UCSD-AML1 (cell line): Measurements from ENCODE around the gene TMEM200A.
"Not testable (repeated sequence)": the region's sequence is repeated elsewhere in the genome, so short reads cannot be mapped to it uniquely, and the experiment has no call there.

Experiments used
- DNase-seq: peaks from one replicate; lab custom pipeline; 2025; ENCODE audit not compliant: unreplicated experiment; lab: John Stamatoyannopoulos, UW

The TMEM200A gene

DNA sequence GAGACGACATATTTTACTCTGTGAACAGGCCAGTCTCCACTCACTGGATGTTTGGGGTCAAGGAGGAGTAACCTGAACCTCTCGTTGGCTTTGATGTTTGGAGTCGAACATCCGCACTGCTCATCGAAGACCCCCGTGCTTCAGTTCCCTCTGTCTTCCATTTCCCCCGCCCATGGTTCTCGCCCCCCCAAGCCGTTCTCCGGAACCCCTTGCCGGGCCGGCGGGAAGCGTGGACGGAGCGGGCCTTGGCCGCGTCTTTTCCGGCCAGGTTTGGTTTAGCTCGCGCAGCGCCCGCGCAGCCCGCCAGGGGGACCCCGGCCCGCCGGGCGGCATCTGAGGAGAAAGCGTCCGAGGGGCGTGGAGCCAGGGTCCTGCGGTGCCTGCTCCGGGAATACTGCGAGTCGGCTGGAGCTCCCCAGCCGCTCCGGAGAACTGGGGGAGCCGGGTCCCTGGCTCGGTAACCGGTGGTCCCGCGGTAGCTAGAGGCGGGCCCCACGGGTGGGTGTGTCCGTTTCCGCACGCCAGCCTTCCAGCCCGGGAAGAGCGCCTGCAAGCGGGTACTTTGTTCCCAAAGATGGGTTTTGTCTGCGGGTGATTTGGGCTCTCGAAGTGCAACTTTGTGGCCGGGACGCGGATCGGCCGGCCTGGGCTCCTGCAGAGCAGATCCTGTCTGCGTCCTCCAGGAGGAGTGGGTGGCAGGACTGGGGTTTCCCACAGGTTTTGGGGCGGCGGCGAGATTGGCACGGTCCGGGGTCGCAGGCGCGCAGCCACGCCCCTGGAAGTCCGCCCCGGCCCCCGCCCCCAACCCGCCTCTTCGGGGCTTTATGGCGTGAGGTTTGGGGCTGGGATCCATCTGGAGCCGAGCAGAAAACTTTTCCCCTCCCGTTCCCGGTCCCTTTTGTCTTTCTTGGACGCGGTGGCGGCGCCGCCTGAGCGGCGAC, at the start of gene TMEM200A:
Gene TMEM200A (plus strand): TSS at position 852 of the 941 bp plus-strand sequence. CDS start 74,406 bp downstream, outside the sequence.
- DNase-seq, result peak; percentile 79

DNA sequence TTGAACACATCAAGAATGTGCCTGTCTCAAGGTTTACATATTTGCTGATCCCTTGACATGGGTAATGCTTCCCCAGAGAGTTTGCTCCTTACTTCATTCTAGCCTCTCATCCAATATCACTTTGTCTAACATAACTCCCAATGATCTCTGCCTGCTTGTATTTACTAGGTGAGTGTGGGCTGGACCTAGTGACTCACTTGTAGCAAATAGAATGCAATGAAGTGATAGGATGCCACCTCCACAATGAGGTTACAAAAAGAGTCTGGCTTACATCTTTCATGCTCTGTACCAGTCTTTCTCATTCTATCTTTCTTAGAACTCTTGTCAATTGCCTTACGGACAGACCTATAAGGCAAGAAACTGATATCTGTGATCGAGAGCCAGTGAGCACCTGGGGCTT, 44.9 kb upstream of the TMEM200A start:
- no peak for DNase-seq

DNA sequence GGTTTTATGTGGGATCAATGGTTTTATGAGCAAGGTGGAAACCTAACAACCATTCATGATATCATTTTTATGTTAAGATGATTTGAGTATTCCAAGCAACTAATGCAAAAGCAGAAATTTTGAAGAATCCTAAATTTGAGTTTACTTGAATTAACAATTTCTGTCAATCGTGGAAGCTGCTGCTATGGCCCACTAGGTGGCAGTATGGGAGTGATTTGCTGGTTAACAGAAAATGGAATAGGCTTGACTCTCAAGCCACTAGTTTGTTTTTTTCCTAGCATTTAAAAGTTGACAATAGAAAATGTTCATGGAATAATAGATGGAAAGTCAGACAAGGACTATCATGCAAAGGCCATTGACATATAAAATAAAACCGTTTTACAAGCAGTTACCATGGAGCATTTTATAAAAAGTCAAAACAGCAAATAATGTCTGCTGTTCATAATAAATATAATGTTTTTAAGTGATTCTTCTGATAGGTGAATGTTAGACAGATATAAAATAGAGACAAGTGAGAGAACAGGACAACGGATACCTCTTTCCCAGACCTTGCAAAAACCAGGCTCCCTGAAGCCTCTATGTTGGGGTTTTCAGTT, 43.0 kb upstream of the TMEM200A start:
- DNase-seq, result peak; percentile 11

DNA sequence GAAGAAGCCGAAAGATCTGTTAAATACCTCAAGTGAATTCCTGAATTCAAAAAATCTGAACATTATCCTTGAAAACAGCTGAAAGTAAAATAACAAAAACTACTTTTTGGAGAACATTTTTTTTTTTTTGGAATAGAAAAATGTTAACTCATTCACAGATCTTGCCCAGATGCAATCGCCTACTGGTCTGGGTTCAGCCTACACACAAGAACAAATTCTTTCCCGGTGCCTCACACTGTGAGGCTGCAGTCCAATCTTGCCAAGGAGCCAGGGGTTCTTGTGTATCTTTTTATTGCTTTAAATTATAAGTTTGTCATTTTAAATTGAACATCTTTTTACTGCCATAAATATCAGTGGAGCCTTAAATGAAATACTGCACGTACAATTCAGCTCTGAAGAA, 41.2 kb upstream of the TMEM200A start:
- DNase-seq, result no peak

DNA sequence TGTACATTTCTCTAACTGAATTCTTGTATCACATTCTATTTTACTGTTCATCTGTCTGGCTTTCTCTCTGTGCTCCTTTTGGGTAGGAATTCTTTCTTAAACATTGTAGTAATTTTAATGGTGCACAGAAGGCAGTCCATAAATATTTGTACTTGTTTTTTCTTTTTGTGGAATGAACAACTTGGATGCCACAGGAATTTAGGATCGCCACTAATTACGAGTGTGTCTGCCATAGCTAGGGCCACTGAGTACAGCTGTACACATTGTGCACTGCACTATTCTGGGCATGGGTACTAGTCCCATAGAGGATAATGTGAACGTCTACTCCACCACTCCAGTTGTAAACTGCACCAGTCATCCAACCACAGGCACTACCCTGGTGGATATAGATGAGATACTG, 39.3 kb upstream of the TMEM200A start:
- no peak for DNase-seq

DNA sequence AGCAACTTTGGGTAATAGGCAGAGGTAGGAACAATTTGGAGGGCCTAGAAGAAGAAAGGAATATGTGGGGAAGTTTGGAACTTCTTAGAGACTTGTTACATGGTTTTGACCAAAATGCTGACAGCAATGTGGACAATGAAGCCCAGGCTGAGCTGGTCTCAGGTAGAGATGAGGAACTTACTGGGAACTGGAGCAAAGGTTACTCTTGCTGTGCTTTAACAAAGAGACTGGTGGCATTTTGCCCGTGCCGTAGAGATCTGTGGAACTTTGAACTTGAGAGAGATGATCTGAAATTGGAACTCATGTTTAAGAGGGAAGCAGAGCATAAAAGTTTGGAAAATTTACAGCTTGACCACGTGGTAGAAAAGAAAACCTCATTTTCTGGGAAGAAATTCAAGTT, 28.3 kb upstream of the TMEM200A start:
- no peak for DNase-seq

DNA sequence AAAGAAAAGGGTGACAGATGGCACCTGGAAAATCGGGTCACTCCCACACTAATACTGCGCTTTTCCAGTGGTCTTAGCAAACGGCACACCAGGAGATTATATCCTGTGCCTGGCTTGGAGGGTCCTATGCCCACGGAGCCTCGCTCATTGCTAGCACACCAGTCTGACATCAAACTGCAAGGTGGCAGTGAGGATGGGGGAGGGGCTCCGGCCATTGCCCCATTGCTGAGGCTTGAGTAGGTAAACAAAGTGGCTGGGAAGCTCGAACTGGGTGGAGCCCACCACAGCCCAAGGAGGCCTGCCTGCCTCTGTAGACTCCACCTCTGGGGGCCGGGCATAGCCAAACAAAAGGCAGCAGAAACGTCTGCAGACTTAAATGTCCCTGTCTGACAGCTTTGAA, 19.5 kb upstream of the TMEM200A start:
- not testable (repeated sequence) for DNase-seq

DNA sequence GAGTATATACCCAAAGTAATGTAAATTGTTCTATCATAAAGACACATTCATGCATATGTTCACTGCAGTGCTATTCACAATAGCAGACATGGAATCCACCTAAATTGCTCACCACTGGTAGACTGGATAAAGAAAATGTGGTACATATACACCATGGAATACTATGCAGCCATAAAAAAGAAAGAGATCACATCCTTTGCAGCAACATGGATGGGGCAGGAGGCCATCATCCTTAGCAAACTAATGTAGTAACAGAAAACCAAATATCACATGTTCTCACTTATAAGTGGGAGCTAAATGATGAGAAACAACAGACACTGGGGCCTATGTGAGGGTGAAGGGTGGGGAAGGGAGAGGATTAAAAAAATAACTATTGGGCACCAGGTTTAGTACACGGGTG, 11.5 kb upstream of the TMEM200A start:
- no peak for DNase-seq

DNA sequence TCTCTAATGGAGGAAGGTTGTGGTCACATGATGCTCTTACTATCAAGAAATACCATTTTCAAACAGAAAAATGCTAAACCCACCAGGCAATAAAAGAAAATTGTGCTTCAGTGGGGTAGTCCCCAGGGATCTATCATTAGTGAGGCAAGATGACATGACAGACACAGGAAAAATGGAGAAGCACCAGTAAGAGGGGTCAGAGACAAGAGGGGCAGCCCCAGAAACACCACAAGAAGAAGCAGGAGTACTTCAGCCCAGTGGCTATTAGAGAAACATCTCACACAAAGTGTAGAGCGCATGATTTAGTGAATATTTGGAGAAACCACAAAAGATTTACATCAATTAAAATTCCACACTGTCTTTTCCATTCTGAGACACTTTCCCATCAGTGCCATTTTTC, 10.2 kb upstream of the TMEM200A start:
- no peak for DNase-seq

DNA sequence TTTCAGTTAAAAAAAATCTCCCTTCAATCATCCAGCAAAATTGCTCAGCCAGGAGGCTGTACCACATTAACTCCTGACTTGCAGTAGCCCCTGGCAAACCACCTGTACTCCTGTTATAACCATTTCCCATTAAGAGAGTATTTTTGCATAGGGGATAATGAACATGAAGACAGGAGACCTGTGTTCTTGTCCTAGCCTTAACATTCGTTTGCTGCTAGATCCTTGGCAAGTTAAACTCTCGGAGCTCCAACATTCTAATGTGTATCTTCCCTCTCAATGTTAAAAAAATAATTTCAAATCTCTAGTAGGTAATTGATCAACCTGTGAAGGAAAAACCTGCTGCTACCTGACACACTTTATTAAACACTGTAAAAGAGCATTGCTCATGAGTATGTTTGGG, 8.4 kb upstream of the TMEM200A start:
- DNase-seq, result no peak

DNA sequence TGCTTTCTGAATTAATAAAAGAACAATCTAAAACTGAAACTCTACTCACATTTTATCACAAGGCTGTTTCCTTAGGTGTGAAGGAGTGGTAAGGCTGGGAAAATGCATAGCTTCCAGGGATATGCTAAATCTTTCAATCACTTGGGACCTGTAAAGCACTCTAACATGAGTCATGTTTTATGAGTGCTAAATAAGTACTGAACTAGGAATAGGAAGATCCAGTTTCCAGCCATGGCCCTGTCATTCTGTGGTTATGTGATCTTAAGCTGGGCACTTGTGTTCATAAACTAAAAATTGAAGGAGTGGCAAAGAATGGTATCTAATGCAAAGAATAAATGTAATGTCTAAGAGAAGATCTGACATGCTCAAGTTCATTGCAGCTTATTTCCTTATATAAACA, 6.1 kb upstream of the TMEM200A start:
- DNase-seq, result no peak

DNA sequence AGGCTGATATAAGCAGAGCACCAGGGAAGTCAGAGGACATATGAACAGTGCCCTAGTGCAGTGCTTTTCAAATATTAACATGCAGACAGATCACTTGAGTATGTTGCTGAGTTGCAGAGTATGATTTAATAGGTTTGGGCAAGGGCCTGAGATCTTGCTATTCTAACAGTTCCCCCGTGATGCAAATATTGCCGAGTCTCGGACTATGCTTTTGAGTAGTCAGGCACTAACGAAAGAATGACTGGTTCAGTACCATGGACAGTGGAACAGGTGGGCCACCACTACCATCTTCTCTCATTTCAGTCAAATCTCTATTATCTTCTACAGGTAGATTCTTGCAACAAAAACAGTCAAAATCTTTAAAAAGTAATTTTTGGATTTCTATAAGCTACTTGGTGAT, 3.7 kb upstream of the TMEM200A start:
- DNase-seq, result no peak

DNA sequence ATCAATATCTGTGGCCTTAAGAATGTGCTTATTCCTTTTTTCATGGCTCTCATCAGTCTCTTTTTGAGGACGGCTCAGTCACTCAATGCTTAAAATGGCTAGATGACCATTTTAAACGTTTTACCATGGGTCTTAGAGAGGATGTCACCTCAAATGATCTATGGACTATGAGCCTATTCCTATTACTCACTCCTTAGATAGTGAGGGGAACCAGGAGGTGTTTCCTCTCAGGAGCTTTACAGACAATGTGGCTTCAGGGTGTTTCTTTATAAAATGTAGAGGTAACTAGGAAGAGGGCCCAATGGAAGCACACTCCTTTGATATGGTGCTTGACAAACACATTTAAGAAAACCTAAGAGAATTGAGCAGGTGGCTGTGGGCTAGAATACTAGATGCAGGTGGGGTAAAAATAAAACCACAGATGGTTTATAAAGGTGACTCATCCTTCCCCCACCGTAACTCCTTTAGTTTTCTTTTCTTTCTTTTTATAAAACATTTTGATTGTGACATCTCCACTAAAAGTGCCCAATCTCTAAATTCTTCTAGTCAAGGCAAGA, 1.5 kb upstream of the TMEM200A start:
- no peak for DNase-seq

DNA sequence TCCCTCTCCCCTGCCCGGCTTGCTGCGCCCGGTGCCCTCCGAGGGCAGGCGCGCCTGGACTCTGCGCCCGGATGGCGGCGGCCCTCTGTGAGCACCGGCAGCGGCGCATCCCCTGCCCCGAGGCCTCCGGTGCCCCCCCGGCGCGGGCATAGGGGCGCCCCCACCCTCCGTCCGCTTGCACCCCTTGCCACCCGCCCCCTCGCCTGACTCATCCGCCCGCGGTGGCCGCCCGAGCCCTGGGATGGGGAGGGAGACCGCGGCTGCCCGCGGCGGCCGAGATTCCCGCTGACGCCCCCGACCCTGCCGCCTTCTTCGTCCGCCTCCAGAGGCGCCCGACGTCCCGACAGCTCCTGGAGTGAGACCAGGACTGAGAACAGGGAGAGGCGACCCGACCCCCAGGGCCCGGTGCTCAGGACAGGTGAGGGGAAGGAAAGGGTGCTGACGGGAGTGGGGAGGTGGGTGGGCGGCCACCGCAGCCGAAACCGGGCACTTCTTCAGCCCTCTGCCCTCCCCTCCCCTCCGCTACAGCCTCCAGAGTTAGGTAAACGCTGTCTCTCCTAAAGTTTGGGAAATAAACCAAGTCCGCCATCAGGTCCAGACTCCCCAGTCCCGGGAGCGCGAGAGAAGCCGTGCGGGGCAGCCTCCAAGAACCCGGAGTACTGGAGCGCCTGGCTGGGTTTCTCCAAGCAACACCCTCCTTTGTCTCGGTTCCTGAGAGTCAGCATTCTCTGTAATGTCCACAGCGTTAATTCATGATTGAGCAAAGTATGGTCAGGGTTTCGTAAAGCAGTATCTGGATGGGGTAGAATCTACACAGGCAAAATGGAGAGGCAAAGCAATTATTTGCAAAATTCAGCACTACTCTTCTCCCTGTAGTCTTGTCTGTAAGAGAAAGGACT, 539 bp downstream of the TMEM200A start:
- DNase-seq, result peak; percentile 62

DNA sequence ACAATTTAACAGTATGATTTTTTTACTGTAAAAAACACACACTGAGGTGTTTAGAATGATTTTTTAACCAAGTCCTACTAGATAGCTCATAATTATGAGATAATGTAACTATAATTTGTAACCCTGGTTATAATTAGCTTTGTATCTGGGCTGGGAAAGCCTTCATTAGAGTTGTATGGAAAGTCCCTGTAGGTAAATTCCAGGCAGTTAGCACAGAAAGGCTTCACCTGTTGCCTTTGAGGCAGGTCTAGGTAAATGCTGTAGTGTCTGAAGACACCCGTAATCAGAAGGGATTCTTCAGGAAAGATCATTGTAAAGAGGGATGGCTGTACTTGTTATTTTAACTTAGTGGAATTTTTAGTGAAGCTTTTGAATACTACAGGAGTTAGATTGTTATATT, 1.9 kb downstream of the TMEM200A start:
- DNase-seq, result no peak

DNA sequence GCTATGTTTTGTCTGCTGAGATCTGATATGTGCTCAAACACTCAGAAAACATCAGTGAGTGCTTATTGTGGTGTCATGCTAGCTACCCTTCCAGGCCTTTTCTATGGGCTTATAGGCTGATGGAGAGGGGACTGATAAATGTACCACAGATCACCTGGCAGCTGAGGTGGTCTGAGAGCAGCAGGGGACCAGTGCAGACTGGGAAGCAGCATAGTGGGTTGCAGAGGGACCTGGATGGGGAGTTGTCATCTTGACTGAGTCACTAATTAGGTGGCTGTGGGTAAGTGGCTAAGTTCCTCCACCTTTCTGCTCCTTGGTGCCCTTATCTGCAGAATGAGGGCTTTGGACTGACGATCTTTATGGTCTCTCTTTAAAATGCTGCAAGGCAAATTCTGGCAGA, 2.8 kb downstream of the TMEM200A start:
- DNase-seq, result peak; percentile 16

DNA sequence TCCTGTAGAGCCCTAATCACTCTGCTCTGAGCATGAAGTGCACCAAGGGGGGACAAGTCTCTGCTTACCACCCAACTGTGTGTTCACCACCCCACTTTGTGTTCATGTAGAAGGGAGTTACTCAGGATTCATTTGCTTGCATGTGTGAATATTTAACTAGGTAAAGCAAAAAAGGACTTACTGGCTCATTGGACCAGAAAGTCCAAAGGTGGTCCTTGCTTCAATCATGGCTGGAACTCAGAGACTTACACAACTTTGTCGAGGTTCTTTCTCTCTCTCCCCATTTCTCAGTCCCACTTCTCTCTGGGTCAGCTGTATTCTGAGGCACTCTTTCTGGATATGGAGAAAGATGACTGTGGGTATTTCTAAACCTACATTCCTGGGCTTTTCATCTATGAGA, 4.0 kb downstream of the TMEM200A start:
- DNase-seq, result no peak

DNA sequence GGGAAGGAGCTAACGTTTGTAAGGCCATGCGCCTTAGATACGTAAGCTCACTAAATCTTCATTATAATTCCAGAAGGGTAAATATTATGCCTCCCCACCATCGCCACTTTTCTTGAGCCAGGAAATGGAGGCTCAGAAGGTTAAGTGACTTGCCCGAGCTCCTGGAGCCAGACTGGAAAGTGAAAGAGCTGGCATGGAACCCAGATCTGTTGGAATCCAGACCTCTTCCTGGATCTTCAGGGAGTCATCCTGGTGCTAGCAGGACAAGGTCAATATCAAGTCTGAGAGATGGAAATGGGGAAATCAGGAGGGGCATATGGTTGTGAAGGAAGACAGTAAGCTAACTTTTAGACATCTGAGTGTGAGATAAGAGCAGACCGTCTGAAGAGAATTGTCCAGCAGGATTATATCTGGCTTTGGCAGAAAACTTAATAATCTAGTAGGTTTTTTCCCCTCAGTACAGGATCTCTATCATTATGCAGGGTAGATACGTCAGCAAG, 6.2 kb downstream of the TMEM200A start:
- no peak for DNase-seq

DNA sequence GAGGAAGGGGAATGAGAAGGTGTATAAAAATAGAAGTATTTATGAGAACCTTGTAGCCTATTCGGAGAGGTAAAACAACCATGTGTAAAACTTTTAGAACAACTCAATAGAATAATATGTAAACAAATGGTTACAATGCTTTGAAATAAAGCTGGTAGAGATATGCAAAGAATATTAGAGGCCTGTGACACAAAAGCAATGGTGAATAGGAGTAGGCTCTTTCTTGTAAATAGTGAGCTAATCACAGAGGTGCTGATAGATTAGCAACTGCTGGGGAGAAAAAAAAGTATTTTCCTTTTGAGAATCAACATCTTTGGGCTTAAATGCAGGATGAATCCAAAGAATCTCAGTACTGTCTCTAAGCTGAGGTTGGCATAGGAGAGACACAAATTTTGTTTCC, 7.0 kb downstream of the TMEM200A start:
- DNase-seq, result no peak

DNA sequence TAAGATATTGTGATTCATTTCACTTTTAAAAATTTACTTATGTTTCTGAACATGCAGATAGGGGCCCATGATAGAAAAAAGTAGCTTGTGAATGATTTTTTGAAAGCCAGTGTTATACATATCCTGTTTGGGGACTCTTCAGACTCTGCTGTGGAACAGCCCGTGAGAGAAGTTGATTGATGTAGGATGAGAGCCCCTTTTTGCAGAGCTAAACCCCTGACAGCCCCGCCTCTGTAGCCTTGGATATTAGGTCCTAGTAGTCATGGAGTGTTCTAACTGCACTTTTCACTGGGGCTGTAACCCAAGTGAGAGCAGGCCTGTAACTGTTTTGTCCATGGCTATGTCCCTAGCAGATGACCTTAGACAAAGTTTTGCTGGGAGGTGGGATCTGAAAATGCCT, 8.2 kb downstream of the TMEM200A start:
- DNase-seq, result no peak

DNA sequence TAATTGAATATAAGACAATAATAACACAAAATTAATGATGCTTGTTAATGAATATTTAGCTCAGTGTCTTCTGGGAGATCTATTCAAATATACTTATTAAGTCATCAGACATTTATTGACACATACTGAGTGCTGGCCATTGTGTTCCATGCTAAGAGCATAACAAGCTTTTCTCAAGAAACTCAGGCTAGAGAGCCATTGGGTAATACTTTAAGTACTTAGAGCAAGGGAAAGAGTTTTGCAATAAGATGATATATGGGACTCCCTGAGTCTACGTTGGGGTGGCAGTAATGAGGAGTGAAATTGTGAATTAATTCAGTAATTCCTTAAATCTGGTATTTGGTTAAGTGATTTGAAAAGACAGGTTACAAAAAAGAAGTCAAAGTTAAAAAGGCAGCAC, 11.1 kb downstream of the TMEM200A start:
- no peak for DNase-seq
